Activated naive CD8-positive, alpha-beta T cell treated with anti-CD3 and anti-CD28 coated beads, Interleukin-2, amount 50 U/mL, for 24 hours (primary cell): ENCODE results near the gene PTPRN2.

Source experiments
- ATAC-seq: fragments of 150-1000 bp; cut with Tn5 transposase; one replicate; pipeline ENCODE4 v1.10.0; 2021
- DNase-seq: peaks from one replicate; pipeline ENCODE4 v3.0.0; 2021
- H3K27ac Mint-ChIP-seq: one replicate; pipeline ENCODE4 v1.8.0; 2021; ENCODE audit warnings: mild to moderate bottlenecking, mixed read lengths
- H3K27me3 Mint-ChIP-seq: one replicate; pipeline ENCODE4 v1.8.0; 2021; ENCODE audit warnings: mixed read lengths
- H3K36me3 Mint-ChIP-seq: one replicate; pipeline ENCODE4 v1.8.0; 2021; ENCODE audit warnings: low read depth, mixed read lengths
- H3K4me1 Mint-ChIP-seq: one replicate; pipeline ENCODE4 v1.8.0; 2021; ENCODE audit warnings: mixed read lengths
- H3K4me3 Mint-ChIP-seq: one replicate; pipeline ENCODE4 v1.8.0; 2021; ENCODE audit warnings: mild to moderate bottlenecking, moderate library complexity, mixed read lengths
- H3K9me3 Mint-ChIP-seq: one replicate; pipeline ENCODE4 v1.8.0; 2021; ENCODE audit warnings: mixed read lengths

Gene PTPRN2

DNA sequence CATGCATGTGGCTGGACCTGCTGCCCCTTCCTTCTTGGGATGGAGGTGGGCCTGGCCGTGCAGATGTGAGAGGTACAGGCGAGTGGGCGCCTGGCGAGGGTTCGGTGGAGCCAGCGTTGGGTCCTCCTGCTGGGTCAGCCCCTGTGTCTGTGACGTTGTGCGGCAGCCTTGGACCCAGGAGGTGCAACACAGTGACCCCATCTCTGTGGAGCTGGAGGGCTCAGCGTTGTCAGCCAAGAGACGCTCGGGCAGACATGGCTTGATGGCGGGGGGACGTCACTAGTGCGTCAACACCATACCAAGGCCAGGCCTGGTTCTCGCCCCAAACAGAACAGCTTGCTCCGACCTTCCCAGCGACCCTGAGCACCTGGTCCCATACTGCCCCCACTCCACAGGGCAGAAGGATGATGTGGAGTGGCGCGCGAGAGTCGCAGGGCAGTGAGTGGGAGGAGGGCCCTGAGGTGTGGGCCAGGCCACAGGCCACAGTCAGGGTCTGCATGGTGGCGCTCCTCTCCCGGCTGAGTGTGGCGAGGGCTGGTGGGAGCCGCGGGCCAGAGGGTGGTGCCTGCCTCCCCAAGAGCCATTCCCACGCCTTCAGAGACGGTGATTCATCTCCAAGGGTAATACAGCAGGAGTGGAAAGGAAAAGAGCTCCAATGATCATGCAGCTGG lies 1066.4 kb downstream of the PTPRN2 start:
- no peak for ATAC-seq
- no peak for DNase-seq
- Mint-ChIP-seq H3K36me3 (no peaks in the 10 kb centered on the region), H3K27ac (no peak overlapping the region), H3K4me1 (no peaks in the 10 kb centered on the region), H3K27me3 (no peaks in the 10 kb centered on the region), H3K9me3 (no peaks in the 10 kb centered on the region), H3K4me3 (no peak overlapping the region)

DNA sequence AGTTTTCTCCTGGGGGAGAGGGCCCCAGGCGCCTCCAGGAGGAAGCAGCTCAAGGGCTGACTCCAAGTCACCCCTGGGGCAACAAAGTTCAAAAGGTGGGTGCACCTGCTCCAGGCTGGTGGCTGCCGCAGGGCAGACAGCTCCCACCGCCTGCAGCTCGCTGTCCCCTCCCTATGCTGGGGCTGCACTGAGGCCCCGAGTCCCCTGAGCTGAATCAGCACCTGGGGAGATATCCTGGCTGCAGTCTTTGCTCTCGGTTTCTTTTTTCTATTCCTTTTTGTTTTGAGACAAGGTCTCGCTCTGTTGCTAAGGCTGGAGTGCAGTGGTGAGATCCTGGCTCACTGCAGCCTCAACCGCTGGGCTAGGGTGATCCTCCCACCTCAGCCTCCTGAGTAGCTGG lies 1067.4 kb downstream of the PTPRN2 start:
- Mint-ChIP-seq H3K9me3 (no peaks in the 10 kb centered on the region), H3K27ac (no peak overlapping the region), H3K4me1 (no peaks in the 10 kb centered on the region), H3K27me3 (no peaks in the 10 kb centered on the region), H3K36me3 (no peaks in the 10 kb centered on the region), H3K4me3 (no peak overlapping the region)
- ATAC-seq = no peak
- DNase-seq = no peak

DNA sequence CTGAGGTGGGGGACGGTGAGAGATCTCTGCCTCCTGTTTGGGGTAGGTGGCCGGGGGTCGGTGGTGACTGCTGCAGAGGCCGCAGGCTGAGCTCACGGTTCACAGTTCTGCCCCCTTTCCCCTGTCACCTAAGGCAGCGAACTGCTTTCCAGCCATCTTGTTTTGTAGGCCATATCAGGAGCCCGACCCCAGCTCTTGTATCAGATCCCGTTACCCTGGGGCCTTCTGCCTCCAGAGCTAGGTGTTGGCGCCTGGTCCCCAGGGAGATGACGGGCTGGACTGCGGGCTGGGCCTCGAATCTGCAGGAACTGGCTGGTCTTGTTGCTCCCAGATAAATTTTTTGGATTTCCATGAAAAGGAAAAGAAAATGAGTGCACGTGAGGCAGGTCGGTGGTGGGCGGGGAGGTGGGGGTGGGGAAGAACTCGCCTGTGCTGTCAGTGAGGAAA lies 1067.8 kb downstream of the PTPRN2 start:
- H3K27me3 Mint-ChIP-seq = no peaks in the 10 kb centered on the region
- H3K9me3 Mint-ChIP-seq = no peaks in the 10 kb centered on the region
- no peak overlapping the region for H3K4me3 Mint-ChIP-seq
- DNase-seq = no peak
- no peaks in the 10 kb centered on the region for H3K36me3 Mint-ChIP-seq
- no peak overlapping the region for H3K27ac Mint-ChIP-seq
- no peaks in the 10 kb centered on the region for H3K4me1 Mint-ChIP-seq
- ATAC-seq = no peak

DNA sequence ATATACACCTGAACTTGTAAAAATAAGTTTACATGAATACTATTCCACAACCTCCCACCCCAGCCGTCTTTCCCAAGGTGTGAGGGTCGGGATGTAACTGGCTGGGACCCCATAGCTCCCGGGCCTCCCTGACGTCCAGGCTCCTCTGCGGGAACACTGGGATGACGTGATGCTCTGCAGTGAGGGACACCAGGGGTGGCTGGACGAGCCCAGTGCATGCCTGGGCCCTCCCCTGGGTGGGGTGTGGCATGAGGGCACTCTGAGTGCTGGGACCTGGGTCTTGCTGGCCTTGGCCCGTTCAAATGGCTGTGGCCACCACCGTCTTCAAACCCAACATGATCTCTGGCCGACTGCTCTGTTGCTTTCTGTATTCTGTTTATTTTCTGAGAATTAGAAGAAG lies 1068.4 kb downstream of the PTPRN2 start:
- Mint-ChIP-seq H3K4me1 (no peaks in the 10 kb centered on the region), H3K27me3 (no peaks in the 10 kb centered on the region), H3K9me3 (no peaks in the 10 kb centered on the region), H3K27ac (no peak overlapping the region), H3K4me3 (no peak overlapping the region), H3K36me3 (no peaks in the 10 kb centered on the region)
- DNase-seq = no peak
- no peak for ATAC-seq

DNA sequence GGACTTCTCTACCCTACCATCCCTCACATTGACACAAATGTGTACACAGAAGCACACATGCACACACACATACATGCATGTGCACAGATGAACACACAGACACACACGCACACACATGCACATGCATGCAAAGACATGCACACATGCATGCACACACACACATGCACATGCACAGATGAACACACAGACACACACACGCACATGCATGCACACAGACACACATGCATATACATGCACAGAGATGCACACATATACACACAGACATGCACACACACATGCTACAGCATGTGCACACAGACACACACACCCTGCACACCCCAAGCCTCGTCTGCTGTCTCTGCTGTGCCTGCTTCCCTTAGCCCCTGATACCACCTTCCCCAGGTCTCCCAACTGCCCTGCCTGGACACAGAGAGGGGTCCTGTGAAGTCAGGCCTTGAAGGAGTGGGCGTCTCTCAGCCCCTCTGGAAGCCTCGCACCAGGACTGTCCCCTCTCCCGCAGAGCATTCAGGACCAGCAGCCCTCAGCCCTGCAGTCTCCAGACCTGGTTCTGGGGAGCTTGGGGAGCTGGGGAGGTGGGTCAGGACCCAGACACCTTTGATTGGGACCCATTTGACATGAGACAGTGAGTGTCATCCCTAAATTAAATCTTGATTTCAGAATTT lies 1069.0 kb downstream of the PTPRN2 start:
- H3K36me3 Mint-ChIP-seq = no peaks in the 10 kb centered on the region
- H3K9me3 Mint-ChIP-seq = no peaks in the 10 kb centered on the region
- ATAC-seq (no peak), DNase-seq (no peak)
- no peak overlapping the region for H3K27ac Mint-ChIP-seq
- H3K27me3 Mint-ChIP-seq = no peaks in the 10 kb centered on the region
- H3K4me1 Mint-ChIP-seq = no peaks in the 10 kb centered on the region
- no peak overlapping the region for H3K4me3 Mint-ChIP-seq

DNA sequence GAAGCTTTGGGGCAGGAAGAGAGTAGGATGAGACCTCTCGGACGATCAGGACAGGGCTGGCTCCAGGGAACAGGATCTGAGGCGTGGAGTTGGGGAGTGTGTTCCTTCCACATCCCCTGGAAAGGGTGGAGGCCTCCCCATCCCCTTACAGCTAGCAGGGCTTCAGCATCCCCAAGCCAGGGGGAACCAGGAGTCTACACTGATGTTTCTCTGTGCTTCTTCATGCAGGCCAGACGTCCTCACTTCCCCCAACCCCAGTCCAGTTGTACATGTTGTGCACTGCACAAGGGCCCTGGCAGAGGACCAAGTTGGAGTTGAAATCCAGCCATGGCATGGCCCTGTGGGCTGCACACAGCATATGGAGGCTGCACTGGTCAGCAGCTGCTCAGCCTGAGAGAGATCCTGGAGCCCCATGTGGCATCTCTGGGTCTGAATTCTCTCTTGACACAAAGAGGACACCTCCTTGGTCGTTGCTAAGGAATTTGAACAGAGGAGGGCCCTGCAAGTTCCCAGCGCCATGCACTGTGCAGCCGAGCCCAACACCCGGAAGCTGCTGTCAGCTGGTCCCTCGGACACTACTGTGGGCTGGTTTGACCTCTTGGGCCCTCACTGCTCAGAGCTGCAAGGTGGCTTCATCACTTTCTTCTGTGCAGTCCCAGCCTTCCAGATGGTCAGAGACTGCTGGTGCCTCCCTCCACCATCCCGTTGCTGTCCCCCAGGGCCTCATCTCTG lies 1069.7 kb downstream of the PTPRN2 start:
- Mint-ChIP-seq H3K27me3 (no peaks in the 10 kb centered on the region), H3K36me3 (no peaks in the 10 kb centered on the region), H3K27ac (no peak overlapping the region), H3K9me3 (no peaks in the 10 kb centered on the region), H3K4me1 (no peaks in the 10 kb centered on the region), H3K4me3 (no peak overlapping the region)
- DNase-seq (no peak), ATAC-seq (no peak)

DNA sequence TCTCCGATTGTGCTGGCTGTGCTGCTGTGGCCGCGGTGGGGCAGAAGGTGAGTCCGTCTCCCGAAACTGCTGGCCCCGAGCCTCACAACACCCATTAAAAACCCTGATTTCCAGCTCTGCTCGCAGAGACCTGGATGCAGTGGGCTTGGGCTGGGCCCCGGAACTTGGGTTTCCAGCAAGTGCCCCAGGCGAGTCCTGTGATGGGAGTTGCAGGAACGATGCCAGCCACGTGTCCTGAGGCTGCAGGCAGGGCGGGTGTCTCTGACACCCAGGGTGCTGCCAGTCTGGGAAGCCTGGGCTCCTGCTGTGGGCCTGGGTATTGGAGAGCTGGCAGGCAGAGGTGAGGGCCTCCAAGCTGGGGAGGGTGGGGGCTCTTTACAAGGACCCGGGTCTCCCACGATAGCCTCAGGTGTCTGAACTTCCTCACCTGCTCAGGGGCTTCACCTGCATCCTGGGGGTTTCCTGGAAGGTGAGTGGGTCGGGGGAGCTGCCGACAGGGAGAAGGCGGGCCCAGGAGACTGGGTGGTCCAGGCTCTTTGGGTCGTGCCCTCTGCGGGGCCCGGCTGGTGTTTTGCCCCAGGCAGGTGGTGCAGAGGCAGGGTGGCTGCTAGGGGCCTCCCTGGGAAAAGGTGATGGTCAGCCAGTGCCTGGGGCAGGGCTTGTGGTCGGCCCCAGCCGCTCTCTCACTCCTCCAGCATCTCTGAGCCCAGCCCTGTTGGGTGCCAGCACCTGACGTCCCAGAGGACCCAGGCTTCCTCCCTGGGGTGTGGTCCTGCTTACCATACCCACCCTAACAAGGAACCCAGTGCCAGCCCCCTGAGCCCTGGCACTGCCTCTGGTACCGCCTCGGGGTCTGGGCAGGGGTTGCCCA lies 1070.5 kb downstream of the PTPRN2 start:
- DNase-seq (no peak), ATAC-seq (no peak)
- no peak overlapping the region for H3K27ac Mint-ChIP-seq
- no peaks in the 10 kb centered on the region for H3K4me1 Mint-ChIP-seq
- no peaks in the 10 kb centered on the region for H3K27me3 Mint-ChIP-seq
- no peaks in the 10 kb centered on the region for H3K36me3 Mint-ChIP-seq
- H3K4me3 Mint-ChIP-seq = no peak overlapping the region
- no peaks in the 10 kb centered on the region for H3K9me3 Mint-ChIP-seq

DNA sequence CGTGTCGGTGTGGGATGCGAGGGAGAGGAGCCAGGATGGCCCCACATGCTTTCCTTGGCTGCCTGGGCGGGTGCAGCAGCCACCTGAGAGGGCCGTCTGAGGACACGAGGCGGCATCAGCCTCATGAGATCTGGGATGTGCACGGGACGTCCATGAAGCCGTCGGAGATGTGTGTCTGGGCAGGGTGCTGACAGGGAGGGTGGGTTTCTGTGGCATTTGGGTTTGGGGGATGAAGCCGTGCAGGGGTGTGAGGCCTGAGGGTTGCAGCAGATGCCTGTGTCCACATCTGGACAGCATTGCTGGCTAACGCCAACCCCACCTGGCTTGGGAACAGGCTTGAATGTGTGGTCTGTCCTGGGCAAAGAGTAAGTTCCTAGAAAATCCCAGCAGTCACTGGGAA lies 1071.3 kb downstream of the PTPRN2 start:
- Mint-ChIP-seq H3K9me3 (no peaks in the 10 kb centered on the region), H3K4me1 (no peaks in the 10 kb centered on the region), H3K27ac (no peak overlapping the region), H3K27me3 (peaks cover 1% of the 10 kb centered on the region), H3K36me3 (no peaks in the 10 kb centered on the region), H3K4me3 (no peak overlapping the region)
- ATAC-seq = no peak
- DNase-seq = no peak

DNA sequence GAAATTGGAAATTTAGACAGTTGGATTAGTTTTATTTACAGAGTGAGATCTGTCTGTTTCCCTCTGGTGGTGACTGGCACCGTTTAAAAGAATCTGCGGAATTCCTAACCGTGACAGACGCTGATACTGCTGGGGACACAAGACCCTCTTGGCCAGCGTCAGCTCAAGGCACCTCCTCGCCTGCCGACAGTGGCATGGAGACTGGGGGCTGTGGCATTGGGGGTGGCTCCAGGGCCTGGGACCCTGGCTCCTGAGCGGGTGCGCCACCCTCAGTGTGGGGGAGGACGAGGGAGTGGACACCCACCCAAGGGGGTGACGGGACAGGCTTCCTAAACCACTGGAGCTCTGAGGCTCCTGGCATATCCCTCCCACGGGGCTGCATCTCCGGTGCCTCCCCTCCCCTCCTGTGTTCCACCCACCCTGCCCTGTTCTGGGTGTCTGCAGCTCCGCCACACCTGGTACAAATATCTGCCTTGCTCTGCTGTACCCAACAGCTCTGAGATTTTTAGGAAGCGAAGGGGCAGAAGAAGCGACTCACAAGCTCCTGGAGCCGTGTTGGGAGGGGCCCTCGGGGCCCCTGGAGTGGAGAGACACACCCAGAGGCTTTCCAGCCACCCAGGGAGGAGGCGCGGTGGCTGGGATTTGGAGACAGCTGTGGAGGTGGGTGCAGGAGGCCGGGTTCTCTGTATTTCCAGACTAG lies 1072.1 kb downstream of the PTPRN2 start:
- DNase-seq = no peak
- H3K4me1 Mint-ChIP-seq = no peaks in the 10 kb centered on the region
- H3K4me3 Mint-ChIP-seq = no peak overlapping the region
- H3K9me3 Mint-ChIP-seq = no peaks in the 10 kb centered on the region
- H3K27ac Mint-ChIP-seq = no peak overlapping the region
- H3K27me3 Mint-ChIP-seq = peaks cover 1% of the 10 kb centered on the region
- ATAC-seq = no peak
- H3K36me3 Mint-ChIP-seq = no peaks in the 10 kb centered on the region

DNA sequence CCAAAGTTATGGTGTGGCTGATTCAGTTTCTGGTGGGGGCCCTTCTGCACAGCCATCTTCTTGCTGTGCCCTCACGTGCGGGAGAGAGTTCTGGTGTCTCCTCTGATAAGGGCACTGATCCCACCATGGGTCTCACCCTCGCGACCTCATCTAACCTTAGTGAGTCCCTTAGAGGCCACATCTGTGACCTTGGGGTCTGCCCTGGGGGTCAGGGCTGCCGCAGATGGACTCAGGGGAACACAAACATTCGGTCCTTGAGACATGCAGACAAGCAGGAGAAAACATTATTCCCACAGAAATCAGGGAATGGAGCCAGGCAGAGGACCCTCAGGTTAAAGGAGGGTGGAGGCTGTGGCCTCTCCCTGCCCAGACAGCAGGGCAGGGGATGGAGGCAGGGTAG lies 1072.9 kb downstream of the PTPRN2 start:
- H3K9me3 Mint-ChIP-seq = no peaks in the 10 kb centered on the region
- ATAC-seq (no peak), DNase-seq (no peak)
- no peak overlapping the region for H3K4me3 Mint-ChIP-seq
- no peaks in the 10 kb centered on the region for H3K36me3 Mint-ChIP-seq
- H3K27me3 Mint-ChIP-seq = peaks cover 1% of the 10 kb centered on the region
- H3K4me1 Mint-ChIP-seq = no peaks in the 10 kb centered on the region
- no peak overlapping the region for H3K27ac Mint-ChIP-seq

DNA sequence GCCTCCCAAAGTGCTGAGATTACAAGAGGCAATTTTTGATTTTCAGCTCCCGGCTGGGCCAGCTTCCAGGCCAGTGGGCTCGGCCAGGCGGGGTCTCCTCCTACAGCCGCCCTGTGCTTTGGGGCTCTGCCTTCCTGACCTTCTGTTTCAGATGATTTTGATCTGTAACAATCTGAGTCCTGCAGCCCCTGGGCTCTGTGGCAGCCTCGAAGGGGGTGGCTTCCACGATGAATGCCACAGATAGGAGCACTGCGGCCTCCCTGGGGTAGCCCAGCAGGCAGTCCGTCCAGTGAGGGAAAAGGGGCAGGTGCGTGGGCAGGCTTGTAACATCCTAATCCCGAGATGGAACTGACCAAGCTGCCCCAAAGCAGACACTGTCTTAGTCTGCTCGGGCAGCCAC lies 1073.3 kb downstream of the PTPRN2 start:
- Mint-ChIP-seq H3K27ac (no peak overlapping the region), H3K27me3 (peaks cover 4% of the 10 kb centered on the region), H3K36me3 (no peaks in the 10 kb centered on the region), H3K4me1 (no peaks in the 10 kb centered on the region), H3K4me3 (no peak overlapping the region), H3K9me3 (no peaks in the 10 kb centered on the region)
- ATAC-seq (no peak), DNase-seq (no peak)

DNA sequence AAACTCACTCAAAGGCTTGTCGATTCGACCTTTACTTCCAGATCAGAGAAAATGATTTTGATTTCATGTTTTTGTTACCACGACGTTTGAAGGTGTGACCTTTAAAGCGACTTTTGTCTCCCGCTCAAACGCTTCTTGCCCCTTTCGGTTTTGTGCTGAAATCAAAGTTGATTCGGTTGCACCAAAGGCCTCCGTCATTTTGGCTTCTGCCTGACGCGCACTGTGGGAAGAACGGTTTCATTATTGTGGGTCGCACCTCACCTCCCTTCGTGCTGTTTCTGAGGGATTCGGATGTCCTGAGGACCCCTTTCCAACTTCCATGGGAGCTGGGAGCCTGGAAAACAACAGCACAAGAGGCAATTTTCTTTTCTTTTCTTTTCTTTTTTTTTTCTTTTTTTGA lies 1073.9 kb downstream of the PTPRN2 start:
- Mint-ChIP-seq H3K9me3 (no peaks in the 10 kb centered on the region), H3K4me3 (no peak overlapping the region), H3K4me1 (no peaks in the 10 kb centered on the region), H3K27ac (no peak overlapping the region), H3K27me3 (peaks cover 6% of the 10 kb centered on the region), H3K36me3 (no peaks in the 10 kb centered on the region)
- DNase-seq = no peak
- no peak for ATAC-seq

DNA sequence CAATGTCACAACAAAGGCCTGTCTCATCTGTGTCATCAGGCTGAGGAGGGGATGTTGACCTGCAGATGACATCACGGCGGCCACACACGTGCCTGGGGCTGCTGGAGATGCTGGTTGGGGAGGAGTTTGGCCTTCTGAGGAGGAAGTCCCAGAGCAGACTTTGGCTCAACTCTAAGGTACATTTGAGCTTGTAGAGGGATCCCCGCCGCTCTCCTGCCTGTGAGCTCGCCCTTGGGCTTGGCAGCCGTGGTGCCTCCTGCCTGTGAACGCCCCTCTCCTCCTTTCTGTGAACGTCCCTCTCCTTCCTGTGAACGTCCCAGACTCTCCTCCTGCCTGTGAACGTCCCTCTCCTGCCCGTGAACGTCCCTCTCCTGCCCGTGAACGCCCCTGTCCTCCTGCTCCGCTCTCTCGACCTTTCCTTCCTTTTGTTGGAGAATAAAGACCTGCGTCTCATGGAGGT lies 1074.4 kb downstream of the PTPRN2 start:
- H3K36me3 Mint-ChIP-seq = no peaks in the 10 kb centered on the region
- H3K27ac Mint-ChIP-seq = no peak overlapping the region
- peaks cover 6% of the 10 kb centered on the region for H3K27me3 Mint-ChIP-seq
- ATAC-seq (no peak), DNase-seq (no peak)
- no peaks in the 10 kb centered on the region for H3K4me1 Mint-ChIP-seq
- H3K4me3 Mint-ChIP-seq = no peak overlapping the region
- H3K9me3 Mint-ChIP-seq = no peaks in the 10 kb centered on the region

DNA sequence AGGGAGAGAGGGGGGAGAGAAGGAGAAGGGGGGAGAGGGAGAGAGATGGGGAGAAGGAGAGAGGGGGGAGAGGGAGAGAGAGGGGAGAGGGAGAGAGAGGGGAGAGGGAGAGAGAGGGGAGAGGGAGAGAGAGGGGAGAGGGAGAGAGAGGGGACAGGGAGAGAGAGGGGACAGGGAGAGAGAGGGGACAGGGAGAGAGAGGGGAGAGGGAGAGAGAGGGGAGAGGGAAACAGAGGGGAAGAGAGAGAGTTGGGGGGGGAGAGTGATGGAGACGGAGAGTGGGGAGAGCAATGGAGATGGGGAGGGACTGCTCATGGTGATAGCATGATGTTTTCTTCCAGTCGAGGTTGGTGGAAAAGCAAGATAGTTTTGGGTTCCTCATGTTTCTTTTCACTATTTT lies 1078.4 kb downstream of the PTPRN2 start:
- H3K9me3 Mint-ChIP-seq = peaks cover 8% of the 10 kb centered on the region

More for the DNA sequence above, 1078.4 kb downstream of the PTPRN2 start:
- H3K36me3 Mint-ChIP-seq = peaks cover 2% of the 10 kb centered on the region
- no peak for DNase-seq
- peaks cover 3% of the 10 kb centered on the region for H3K4me1 Mint-ChIP-seq
- no peak overlapping the region for H3K4me3 Mint-ChIP-seq
- no peak overlapping the region for H3K27ac Mint-ChIP-seq
- peaks cover 18% of the 10 kb centered on the region for H3K27me3 Mint-ChIP-seq
- ATAC-seq = no peak
